Stimulated activated CD4-positive, alpha-beta T cell treated with anti-CD3 and anti-CD28 coated beads, Interleukin-2, amount 100 ng/mL, for 4 hours (primary cell): ENCODE measurements around the gene DMD.
"Not testable (repeated sequence)": the region's sequence is repeated elsewhere in the genome, so short reads cannot be mapped to it uniquely, and the experiment has no call there.

Source experiments
- DNase-seq: peaks from one replicate; pipeline ENCODE4 v3.0.0-alpha.2; 2020; ENCODE audit warnings: low read depth

The DMD gene

DNA sequence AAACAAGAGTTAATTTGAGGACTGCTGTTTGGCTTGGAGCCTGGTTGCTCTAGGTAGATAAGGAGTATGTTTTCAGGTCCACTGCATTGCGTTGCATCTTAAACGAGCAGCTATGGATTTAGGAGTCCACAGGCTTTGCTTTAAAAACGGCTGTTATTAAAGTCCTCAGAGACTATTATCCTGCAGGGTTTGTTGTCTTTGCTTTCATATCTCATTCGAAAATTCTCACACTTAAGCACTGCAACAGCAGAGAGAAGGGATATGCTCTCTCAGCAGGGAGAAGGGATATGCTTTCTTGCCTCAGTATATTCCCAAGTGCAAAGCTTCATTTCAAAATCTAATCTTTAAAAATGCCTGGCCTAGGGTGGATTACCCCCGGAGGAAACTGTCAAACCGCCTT lies 1694.8 kb downstream of the DMD start:
- no peak for DNase-seq

DNA sequence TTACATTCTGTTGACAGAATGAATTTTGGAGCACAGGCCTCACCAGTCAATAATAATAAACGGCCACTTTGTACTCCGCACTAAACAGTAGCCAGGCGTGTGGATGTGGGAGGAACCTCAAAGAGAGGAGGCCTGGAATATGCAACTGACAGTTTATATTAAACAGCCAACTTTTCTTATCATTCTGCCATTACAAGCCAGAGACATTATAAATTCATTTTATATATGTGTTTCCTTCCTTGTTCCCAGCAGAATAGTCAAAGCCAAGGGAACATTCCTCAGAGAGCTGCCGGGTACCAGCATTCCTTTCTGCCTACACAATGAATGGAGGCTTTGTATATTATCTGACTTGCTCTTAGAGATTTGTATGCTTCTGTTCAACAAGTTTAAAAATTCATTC lies 1703.0 kb downstream of the DMD start:
- no peak for DNase-seq

DNA sequence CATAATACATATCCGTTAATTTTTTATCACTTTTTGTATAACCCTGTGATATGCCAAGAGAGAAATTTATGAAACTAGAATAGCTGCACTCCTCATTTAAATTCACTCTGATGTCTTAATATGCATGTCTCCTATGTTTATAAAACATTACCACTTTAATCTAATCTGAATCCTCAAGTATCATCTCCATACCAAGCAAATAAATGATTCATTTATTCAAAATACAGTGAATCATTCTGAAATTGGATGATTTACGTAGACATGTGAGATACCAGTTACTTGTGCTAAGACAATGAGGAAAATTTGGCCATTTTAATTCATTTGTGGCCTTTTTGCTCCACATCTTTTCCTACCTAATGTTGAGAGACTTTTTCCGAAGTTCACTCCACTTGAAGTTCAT lies 1704.4 kb downstream of the DMD start:
- DNase-seq, result no peak

DNA sequence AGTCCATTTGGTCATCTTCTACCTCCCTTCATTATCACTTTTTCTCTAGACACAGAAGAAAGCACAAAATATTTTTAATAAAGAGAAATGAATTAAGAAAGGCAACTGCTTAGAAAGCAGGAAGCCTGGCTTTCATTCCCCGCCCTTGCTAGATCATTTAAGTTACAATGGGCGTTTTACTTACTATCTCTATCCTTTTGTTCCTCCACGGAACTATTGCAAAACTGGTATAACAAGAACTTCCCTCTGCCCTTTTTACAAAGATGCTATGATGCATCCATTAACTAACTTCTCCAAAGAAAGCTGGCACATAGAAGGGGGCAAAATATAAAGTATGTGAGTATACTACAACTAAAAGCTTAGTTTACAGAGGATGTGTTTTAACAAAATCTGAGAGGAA lies 1705.0 kb downstream of the DMD start:
- no peak for DNase-seq

DNA sequence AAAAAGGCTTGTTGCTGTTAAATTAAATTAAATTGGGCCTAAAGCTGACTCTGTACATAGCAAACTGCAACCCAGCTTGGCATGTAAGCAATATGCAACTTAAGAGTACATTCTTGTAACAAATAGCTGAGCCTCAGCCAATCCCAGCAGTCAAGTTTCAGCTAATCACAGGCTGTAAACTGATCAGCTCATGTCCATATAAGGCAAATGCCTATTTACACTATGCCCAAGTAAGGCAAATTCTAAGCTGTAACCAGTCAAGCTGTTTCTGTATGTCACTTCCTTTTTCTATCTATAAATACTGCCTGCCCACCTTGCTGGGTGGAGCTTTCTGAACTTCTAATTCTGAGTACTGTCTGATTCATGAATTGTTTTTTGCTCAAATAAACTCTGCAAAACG lies 1710.4 kb downstream of the DMD start:
- DNase-seq, result no peak

DNA sequence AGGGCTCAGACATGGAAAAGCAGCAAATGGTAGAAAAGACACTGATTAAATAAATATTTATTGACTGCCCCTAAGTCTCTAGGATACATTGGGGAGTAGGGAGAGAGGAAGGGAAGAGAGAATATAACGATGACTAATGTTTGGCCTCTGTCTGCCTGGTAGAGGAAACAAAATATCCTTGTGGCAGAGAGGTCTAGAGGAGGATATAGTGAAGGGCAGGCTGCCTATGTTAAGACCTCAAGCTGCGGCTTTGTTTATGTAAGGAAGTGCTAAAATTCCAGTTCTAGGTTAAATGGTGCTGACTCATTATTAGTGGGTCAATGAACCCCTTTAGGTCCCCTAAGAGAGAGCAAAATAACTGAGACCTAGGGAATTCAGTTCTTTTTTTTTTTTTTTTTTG lies 1712.2 kb downstream of the DMD start:
- no peak for DNase-seq

DNA sequence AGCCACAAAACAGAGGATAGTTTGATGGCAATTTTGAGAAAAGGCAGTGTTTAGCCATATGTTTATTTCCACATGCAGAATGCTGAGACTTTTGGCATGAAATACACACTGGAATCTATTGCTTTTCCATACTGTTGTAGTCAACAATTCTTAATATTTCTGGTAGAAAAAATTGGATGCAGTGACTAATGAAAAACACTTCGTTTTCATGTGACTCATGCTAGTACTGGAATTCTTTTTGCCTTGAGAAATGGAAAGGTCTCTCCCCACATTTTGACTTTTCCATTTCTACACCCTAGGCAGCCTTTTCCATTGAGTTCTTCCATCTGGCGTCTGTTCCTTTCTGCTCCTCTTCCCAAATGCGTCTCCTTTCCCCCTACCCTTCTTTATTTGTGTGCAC lies 1714.3 kb downstream of the DMD start:
- no peak for DNase-seq

DNA sequence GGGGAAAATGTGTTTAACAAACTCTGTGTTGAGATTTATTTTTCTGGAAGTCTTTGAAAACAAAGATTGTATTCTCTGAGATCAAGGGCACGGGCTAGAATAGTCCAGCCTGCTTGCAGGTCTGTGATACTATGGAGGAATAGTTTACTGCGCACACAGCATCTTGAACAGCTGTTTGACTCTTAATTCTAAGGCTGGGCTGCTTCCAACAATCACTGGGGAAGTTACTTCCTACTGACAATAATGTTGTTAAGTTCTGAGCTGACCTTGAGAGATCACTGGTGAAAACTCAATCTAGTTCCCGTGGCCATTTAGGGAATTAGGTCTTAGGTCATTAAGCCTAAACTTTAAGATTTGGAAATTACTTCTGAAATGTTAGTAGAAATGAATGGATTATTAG lies 1723.4 kb downstream of the DMD start:
- DNase-seq, result no peak

DNA sequence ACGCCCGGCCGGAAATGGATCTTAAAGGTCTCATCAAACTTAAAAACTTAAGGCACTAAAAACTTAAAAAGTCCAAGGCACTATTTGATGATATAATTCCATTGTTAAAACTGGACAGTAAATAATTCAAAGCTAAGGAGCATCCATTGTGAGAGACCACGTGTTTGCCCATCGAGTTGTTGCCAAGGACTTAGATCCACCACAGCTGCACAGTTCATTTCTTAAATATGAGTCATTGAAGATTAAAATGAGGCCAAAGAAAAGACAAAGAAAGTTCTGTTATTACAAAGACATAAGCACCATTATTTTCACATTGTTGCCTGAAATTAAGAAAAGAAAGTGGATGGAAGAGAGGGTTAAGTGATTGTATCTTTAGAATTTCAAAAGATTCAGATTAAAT lies 1728.0 kb downstream of the DMD start:
- no peak for DNase-seq

DNA sequence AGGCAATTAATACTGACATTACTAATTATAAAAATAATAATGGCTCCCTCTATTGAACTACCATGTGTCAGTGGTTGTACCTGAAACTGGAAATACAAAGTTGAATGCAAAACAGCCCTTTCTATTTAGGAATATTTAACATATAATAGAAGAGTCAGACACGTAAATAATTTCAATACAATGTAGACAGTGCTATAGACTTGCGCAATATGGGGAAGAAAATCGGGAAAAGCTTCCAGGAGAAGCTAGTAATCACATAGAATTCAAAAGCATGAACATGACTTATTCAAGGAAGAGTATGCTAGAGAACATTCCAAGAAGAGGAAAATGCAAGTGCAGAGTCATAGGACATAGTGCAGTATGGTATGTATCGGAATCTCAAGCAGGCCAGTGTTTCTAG lies 1730.7 kb downstream of the DMD start:
- no peak for DNase-seq

DNA sequence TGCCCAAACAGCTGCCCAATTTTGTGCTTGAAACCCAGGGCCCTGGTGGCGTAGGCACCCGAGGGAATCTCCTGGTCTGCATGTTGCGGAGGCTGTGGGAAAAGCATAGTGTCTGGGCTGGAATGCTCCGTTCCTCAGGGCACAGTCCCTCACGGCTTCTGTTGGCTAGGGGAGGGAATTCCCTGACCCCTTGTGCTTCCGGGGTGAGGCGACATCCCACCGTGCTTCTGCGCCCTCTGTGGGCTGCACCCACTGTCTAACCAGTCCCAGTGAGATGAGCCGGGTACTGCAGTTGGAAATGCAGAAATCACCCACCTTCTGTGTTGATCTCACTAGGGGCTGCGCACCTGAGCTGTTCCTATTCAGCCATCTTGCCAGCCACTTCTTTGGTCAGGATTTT lies 1740.1 kb downstream of the DMD start:
- DNase-seq, result no peak

DNA sequence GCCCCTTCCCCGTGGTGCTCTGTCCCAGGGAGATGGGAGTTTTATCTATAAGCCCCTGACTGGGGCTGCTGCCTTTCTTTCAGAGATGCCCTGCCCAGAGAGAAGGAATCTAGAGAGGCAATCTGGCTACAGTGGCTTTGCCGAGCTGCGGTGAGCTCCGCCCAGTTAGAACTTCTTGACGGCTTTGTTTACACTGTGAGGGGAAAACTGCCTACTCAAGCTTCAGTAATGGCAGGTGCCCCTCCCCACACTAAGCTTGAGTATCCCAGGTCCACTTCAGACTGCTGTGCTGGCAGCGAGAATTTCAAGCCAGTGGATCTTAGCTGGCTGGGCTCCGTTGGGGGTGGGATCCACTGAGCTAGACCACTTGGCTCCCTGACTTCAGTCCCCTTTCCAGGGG lies 1740.6 kb downstream of the DMD start:
- DNase-seq, result not testable (repeated sequence)

DNA sequence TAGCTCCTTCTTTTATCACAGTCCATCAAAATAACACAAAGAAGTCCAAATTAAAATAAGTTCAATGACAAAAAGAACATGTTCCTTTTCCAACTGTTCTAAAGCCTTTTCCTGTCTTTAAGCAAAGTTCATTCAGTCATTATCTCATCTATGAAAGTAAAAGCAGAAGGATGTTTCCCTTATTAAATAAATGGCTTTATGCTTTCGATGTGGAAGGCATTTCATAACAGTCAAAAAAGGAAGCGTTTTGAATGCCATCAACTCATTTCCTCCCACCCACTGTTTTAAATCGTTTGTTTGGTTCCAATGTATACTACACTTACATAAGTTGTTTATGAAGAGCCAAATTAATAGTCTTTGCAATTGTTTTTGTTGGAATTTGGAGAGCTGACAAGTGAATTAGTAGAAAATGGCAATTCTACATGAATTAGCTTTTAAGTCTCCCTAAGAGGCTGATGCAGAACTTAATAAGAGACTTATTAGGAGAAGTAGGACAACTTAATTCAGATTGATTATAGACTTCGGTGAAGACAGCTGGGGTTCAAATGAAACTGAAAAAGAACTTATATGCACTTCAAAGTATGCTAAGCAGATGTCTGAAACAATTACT lies 1746.9 kb downstream of the DMD start:
- no peak for DNase-seq

DNA sequence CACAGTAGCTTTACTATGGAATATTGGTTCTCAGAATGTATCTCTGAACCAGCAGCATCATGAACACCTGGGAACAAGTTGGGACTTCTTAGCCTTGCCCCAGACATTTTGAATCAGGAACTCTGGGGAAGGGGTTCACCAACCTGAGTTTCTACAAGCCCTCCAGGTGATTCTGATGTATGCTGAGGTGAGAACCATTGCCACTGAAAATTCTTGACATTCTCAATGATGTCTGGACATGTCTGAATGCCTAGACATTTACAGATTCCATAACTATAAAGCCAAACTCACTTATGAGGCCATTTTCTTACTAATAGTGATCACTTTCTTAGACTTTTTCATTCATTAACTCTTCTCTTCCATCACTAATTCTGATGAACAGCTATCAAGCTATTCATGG lies 1750.1 kb downstream of the DMD start:
- DNase-seq, result no peak

DNA sequence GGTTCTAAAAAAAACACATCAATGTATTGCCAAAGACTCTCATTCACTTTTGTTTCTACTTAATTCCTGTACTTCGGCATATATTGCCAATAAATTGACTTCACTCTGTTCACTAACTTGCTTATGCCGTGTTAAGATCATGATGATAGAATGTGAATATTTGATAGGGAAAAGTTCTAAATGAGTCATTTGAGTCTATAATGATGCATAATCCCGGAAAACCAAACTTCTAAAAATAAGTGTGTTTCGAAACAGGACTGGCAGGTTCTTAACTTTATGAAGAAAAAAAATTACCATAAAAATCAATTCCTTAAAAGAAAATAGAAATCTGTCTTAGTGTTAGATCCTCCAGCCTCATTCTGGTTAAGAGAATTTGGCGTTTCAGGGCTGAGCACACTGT lies 1752.0 kb downstream of the DMD start:
- no peak for DNase-seq

DNA sequence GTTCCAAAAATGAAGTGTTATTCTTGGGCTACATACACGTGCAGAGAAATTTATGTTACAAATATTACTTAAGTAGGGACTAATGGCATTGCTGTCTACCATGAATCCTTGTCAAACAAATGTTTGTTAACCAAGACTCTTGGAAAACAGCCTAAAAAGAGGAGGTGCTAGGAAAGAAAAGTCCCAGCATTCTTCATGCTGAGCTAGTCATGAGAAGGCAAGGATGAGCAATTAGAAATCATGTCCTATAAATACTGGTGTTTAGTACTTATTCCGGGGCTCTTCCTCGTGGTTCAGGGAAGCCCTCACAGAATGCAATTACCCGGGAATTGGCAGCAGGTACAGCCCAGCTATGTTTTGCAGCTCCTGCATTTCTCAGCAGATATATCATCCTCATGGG lies 1761.4 kb downstream of the DMD start:
- no peak for DNase-seq

DNA sequence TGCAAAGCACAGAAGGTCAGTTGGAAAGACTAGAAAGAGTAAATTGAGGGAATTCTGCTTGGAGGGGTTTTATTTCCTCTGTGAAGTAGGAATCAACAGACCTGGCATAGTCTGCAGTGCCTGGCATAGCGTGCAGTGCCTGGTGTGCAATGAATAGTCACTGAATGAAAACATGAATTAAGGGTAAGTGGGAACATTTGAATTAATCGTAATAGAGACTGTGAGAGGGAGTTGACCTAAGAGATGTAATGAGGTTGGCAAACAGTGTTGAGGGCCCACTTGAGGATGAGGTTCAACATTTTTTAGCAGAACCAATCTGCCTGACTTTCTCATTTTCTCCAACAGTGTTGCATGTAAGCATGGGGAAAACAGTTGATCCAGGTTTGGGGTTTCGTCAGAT lies 1762.3 kb downstream of the DMD start:
- DNase-seq, result no peak

DNA sequence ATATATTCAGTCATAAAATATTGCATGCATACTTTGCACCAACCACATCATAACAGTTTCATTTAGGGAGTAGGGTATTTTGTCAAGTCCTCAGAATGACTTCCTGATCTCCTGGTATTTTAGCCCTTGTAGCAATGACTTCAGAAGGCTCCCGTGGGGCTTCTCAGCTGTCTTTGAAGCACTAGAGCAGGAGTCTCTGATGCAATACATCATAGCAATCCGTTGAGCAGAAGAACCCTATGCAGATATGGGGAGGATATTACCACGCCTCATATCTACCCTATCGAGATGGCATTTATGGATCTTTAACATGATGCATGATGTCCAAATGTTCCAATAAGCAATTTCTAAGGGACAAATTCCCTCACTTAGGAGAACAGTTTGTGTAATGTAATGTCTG lies 1765.8 kb downstream of the DMD start:
- no peak for DNase-seq

DNA sequence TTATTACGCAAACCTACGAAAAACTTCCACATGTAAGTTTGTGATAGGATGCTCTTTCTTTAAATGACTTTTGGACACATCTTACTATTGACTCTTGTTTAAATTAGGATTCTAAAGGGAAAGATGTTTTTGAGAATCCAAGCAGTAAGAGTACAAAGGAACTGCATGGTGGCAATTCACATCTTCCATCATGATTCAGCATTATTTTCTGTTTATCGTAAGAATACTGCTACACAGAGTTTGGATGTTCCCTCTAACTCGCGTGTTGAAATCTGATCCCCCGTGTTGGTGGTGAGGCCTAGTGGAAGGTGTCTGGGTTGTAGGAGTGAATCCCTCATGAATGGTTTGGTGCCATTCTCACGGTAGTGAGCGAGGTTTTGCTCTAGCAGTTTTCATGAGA lies 1767.7 kb downstream of the DMD start:
- no peak for DNase-seq

DNA sequence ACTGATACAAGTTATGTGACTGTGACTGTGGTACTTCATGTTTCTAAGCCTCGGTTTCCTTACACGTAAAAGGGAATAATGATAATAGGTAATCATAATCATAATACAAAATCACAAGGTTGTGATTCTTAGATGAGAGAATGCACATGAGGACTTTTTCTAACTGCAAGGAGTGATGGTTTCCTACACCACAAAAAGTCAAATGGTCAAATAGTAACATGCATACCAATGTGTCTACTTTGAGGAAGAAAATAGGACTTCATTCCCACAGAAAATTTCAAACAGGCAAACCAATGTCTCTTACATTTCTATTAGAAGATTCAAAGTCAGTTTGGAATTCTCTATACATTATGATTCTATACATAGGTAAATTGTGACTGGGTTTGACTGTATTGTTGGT lies 1770.8 kb downstream of the DMD start:
- no peak for DNase-seq

DNA sequence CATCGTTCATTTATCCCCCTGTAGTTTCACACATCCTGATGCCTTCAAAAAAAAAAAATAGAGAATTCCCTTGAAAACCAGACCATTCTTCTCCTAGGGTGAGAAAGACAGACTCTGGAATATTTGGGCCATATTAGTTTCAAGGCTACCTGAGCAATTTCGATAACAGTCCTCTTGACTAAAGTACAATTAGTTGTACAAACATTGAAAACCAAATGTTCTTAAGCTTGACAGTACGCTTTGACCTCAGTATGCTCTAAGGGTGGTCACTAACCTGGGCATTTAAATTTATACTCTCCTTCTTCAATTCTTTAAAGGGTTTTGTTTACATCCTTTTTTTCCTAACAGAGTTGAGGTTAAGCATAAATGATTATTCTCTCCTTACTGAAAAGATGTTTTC lies 1774.9 kb downstream of the DMD start:
- no peak for DNase-seq

DNA sequence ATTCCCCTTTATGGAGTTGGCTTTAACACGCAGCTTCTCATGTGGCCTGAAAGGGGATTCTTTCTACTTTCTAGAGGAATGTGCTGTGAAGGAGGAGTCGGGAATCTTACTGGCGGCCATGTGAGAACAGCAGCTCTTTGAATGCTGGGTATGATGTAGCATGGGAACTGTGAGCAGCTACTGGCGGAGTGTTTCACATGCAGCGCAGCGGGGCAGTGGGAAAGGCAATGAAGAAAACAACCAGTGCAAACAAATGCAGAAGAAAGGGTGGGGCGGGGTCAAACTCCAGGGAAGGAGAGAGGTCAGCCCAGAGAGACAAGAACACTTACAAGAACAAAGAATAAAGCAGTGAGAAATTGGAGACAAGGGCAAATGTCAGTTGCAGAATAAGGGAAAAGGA lies 1775.8 kb downstream of the DMD start:
- no peak for DNase-seq

DNA sequence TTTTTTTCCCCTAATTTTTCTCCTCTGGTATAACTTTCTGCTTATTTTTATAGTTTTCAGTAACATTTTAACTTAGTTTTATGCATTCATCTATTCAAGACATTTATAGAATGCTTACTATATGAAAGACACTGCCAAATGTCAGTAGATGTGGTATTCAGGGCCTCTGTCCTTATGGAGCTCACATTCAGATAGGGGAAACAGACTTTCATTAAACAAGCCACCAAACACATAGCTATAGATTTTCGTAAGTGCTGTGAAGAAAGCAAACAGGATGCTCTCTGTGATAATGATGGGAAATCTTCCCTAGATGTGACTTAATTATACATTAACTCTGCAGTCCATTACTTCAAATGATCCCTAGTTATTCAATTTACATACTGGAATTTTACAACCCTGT lies 1777.5 kb downstream of the DMD start:
- no peak for DNase-seq

DNA sequence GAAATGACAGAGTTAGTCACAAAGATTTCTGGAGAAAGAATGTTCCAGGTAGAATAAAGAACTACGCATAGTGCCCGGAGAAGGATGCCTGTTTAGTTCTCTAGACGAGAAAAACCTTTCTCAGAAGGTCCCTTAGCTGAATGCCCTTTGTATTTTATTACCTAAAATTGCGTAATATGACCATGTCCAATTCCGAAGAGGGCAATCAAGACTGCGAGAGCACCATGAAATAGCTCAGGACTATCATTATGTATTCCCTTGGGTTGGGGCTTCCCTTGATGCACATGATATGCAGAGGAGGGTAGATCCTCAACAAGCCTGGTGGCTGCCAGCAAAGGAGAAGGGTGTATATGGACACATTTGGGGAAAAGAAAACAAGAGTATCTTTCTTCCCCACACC lies 1781.4 kb downstream of the DMD start:
- no peak for DNase-seq

DNA sequence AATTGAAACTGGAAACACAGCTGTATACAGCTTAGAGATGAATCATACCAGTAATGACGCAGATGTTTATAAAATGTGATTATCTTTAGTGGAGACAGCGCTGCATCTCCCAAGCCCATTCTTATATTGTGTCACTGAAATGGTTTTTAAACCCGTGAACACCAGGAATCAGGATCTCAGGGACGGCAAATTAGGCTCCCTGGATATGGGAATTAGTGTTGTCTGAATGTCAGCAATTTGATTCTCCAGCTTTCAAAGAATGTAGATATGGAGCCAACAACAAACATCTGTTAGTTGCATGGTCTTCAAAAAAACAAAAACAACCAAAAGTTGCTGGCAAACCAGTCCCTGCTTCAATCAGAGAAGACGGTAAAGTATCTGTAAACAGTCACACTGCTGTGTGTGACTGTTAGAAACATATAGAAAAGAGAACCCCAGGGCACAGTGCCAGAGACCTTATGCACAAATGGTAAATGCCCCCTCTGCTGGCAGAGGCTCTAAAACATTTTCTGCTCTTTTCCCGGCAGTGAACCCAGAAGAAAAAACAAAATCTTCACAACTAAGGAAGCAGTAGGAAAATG lies 1787.7 kb downstream of the DMD start:
- no peak for DNase-seq
